MCF 10A (cell line): ENCODE results near the gene MPZL1. TPM values are rescaled to one million over a fixed set of nuclear protein-coding genes. Genes with fewer than 3 reads are reported as not detected.

ENCODE experiments used
- BruUV-seq: library from RNA; stranded (reverse); fragments of 400-500 nt; replicated peaks from 2 replicates; lab custom pipeline; 2021; lab: Mats Ljungman, UMichigan
- CTCF ChIA-PET: fragments of 300-600 bp; sonication (Branson Sonifier 250); formaldehyde crosslinking; extraction: SDS; loops from one replicate; lab custom pipeline; 2021; ENCODE audit warnings: antibody characterized with exemption, inconsistent platforms; lab: Yijun Ruan, JAX
- POLR2A ChIA-PET: fragments of 300-600, 350-650 bp; sonication (Branson Sonifier 250); formaldehyde crosslinking; extraction: SDS; loops from one replicate; lab custom pipeline; 2020; ENCODE audit warnings: antibody characterized with exemption, inconsistent platforms; lab: Yijun Ruan, JAX
- DNase-seq: peaks from one replicate; pipeline ENCODE4 v3.0.0-alpha.2; 2018; ENCODE audit not compliant: unreplicated experiment
- H3K27ac Mint-ChIP-seq: one replicate; pipeline ENCODE4 v1.8.0; 2022; ENCODE audit warnings: mild to moderate bottlenecking, low read depth, mixed read lengths; ENCODE audit not compliant: unreplicated experiment
- H3K27me3 Mint-ChIP-seq: one replicate; pipeline ENCODE4 v1.8.0; 2022; ENCODE audit warnings: mixed read lengths; ENCODE audit not compliant: insufficient read depth, unreplicated experiment
- H3K36me3 Mint-ChIP-seq: one replicate; pipeline ENCODE4 v1.8.0; 2022; ENCODE audit warnings: mild to moderate bottlenecking, moderate library complexity, mixed read lengths; ENCODE audit not compliant: insufficient read depth, unreplicated experiment
- H3K4me1 Mint-ChIP-seq: one replicate; pipeline ENCODE4 v1.8.0; 2022; ENCODE audit warnings: mixed read lengths; ENCODE audit not compliant: insufficient read depth, unreplicated experiment
- H3K4me3 Mint-ChIP-seq: one replicate; pipeline ENCODE4 v1.8.0; 2022; ENCODE audit warnings: mild to moderate bottlenecking, moderate library complexity, mixed read lengths; ENCODE audit not compliant: unreplicated experiment
- H3K9me3 Mint-ChIP-seq: one replicate; pipeline ENCODE4 v1.8.0; 2022; ENCODE audit warnings: mixed read lengths; ENCODE audit not compliant: unreplicated experiment
- CTCF ChIP-seq: fragments of 200-600 bp; IDR thresholded peaks from one replicate; pipeline ENCODE4 v1.8.0; 2022; ENCODE audit warnings: antibody characterized with exemption, mild to moderate bottlenecking; ENCODE audit not compliant: unreplicated experiment
- intact Hi-C: fragments of 100-400 bp; cut with micrococcal nuclease; formaldehyde crosslinking; loops from 2 replicates; pipeline ENCODE4 v1.14.1; 2022
- total RNA-seq: library from RNA; stranded (reverse); gene quantifications from 2 replicates; pipeline ENCODE4 v1.2.3, GENCODE V29; 2022

Gene MPZL1
- total RNA-seq, 1 experiment from 2014 or later = 169 TPM

GRCh38 chr1:167792188-167792565 lies 70.4 kb downstream of the MPZL1 start:
- Mint-ChIP-seq H3K9me3 (no peaks in the 10 kb centered on the region), H3K27ac (no peak overlapping the region), H3K36me3 (peaks cover 60% of the 10 kb centered on the region), H3K4me1 (peaks cover 71% of the 10 kb centered on the region), H3K27me3 (no peaks in the 10 kb centered on the region), H3K4me3 (no peak overlapping the region)
- intact Hi-C loops = no loop called here
- BruUV-seq = no TSS peak
- DNase-seq = no peak
- CTCF ChIA-PET = interaction anchor here (0.6 to 6.7 kb wide), 10 partner anchors 10 to 261 kb away, joined by 3 to 67 read pairs (median 3); partner anchors contain the start of gene MPZL1
- TF ChIP-seq CTCF = no peak
- POLR2A ChIA-PET = interaction anchor here (0.7 to 5.8 kb wide), 7 partner anchors 8 to 227 kb away, joined by 3 to 78 read pairs (median 62); partner anchors contain the start of genes DCAF6, MPC2 and MPZL1

GRCh38 chr1:167794043-167794442 lies 72.3 kb downstream of the MPZL1 start:
- intact Hi-C loops = no loop called here
- POLR2A ChIA-PET = interaction anchor here (0.5 to 5.8 kb wide), 6 partner anchors 9 to 244 kb away, joined by 3 to 74 read pairs (median 6); partner anchors contain the start of gene MPZL1
- H3K36me3 Mint-ChIP-seq = peaks cover 45% of the 10 kb centered on the region
- no peak overlapping the region for H3K4me3 Mint-ChIP-seq
- no peaks in the 10 kb centered on the region for H3K9me3 Mint-ChIP-seq
- no peaks in the 10 kb centered on the region for H3K27me3 Mint-ChIP-seq
- peak; percentile 18 for DNase-seq
- peak overlapping the region; percentile 53 for H3K27ac Mint-ChIP-seq
- no TSS peak for BruUV-seq
- CTCF ChIA-PET = interaction anchor here (0.8 to 6.7 kb wide), 4 partner anchors 8 to 152 kb away, joined by 3 to 67 read pairs (median 4); no protein-coding TSS in a partner anchor
- no peak for TF ChIP-seq CTCF
- H3K4me1 Mint-ChIP-seq = peaks cover 72% of the 10 kb centered on the region

- Mint-ChIP-seq H3K4me3 (peak overlapping the region; percentile 57), H3K27ac (peak overlapping the region; percentile 83), H3K36me3 (peaks cover 46% of the 10 kb centered on the region), H3K4me1 (peaks cover 70% of the 10 kb centered on the region), H3K9me3 (no peaks in the 10 kb centered on the region), H3K27me3 (no peaks in the 10 kb centered on the region)
- intact Hi-C loops = loop anchor here (2.0 kb wide), 1 partner anchor 141 kb away; the partner anchor contains the start of genes DCAF6 and MPC2
- POLR2A ChIA-PET = interaction anchor here (0.6 to 9.7 kb wide), 38 partner anchors 7 to 576 kb away, joined by 3 to 202 read pairs (median 4); partner anchors contain the start of genes CREG1, DCAF6, MPC2 and MPZL1
- CTCF ChIA-PET = interaction anchor here (0.6 to 2.7 kb wide), 16 partner anchors 11 to 941 kb away, joined by 3 to 43 read pairs (median 5); no protein-coding TSS in a partner anchor
- BruUV-seq = no TSS peak
- DNase-seq = peak; percentile 71
- TF ChIP-seq CTCF = no peak
Measured at GRCh38 chr1:167795810-167796740, 74.3 kb downstream of the MPZL1 start.
